Endothelial cell of umbilical vein (primary cell): ENCODE data around the gene SDCCAG8. TPM values are rescaled to one million over a fixed set of nuclear protein-coding genes. Genes with fewer than 3 reads are reported as not detected.

Experiments used
- BruUV-seq: library from RNA; stranded (reverse); fragments of 400-500 nt; replicated peaks from 2 replicates; lab custom pipeline; 2021; lab: Mats Ljungman, UMichigan
- CTCF ChIA-PET: fragments of 300-600, 350-600 bp; sonication (Branson Sonifier 250); formaldehyde crosslinking; loops from one replicate; lab custom pipeline; 2021; ENCODE audit warnings: antibody characterized with exemption, inconsistent platforms; lab: Charles Lee
- POLR2A ChIA-PET: fragments of 300-600, 350-600 bp; sonication (Branson Sonifier 250); formaldehyde crosslinking; loops from one replicate; lab custom pipeline; 2021; ENCODE audit warnings: antibody characterized with exemption, inconsistent platforms; lab: Charles Lee
- DNase-seq: peaks from one replicate; pipeline ENCODE4 v3.0.0-alpha.2; 2011; ENCODE audit warnings: low read depth, low spot score
- FAIRE-seq: peaks from 2 replicates; lab custom pipeline; 2011; peaks lifted over from hg19 to GRCh38; lab: Jason Lieb, UNC
- H2AFZ ChIP-seq: 2 replicates; pipeline ENCODE4 v1.6.0; 2012; ENCODE audit warnings: low read depth, low read length, control low read depth, inconsistent platforms
- H3K27ac ChIP-seq: 2 replicates; pipeline ENCODE4 v1.5.1; 2011; ENCODE audit warnings: low read depth, mild to moderate bottlenecking, control low read depth, low read length, moderate library complexity; ENCODE audit not compliant: insufficient read depth
- H3K27me3 ChIP-seq, 2 experiments: 2 replicates each; pipeline versions ENCODE4 v1.6.0 to v1.6.1; 2011; ENCODE audit warnings: low read length in 2 of 2, mixed read lengths in 1 of 2; ENCODE audit not compliant: control insufficient read depth in 2 of 2, insufficient read depth in 2 of 2
- H3K36me3 ChIP-seq, 2 experiments: 2 replicates in 1 of 2; 3 replicates in 1 of 2; pipeline ENCODE4 v1.5.1; 2011; ENCODE audit warnings: low read length in 2 of 2, mild to moderate bottlenecking in 1 of 2, moderate library complexity in 1 of 2; ENCODE audit not compliant: control insufficient read depth in 2 of 2, insufficient read depth in 2 of 2; ENCODE audit errors: extremely low read depth in 1 of 2
- H3K4me1 ChIP-seq: 3 replicates; pipeline ENCODE4 v1.5.1; 2011; ENCODE audit warnings: mild to moderate bottlenecking, low read length; ENCODE audit not compliant: control insufficient read depth, insufficient read depth; ENCODE audit errors: extremely low read depth
- H3K4me2 ChIP-seq: 2 replicates; pipeline ENCODE4 v1.6.1; 2011; ENCODE audit warnings: low read length, control low read depth, mixed read lengths; ENCODE audit not compliant: insufficient read depth
- H3K4me3 ChIP-seq, 3 experiments: fragments of 200-600 bp in 1 of 3; sonication (generic), shearing (Covaris generic) in 1 of 3; replicated peaks in 1 of 3; 2 replicates each; pipeline ENCODE4 v1.5.1; 2011 to 2016; ENCODE audit warnings: control low read depth in 3 of 3, low read length in 3 of 3, mild to moderate bottlenecking in 2 of 3, inconsistent platforms in 1 of 3, low read depth in 1 of 3, moderate library complexity in 1 of 3; ENCODE audit not compliant: insufficient read depth in 1 of 3
- H3K79me2 ChIP-seq: 2 replicates; pipeline ENCODE4 v1.6.0; 2012; ENCODE audit warnings: low read length, inconsistent platforms; ENCODE audit not compliant: control insufficient read depth, insufficient read depth
- H3K9ac ChIP-seq: replicated peaks from 2 replicates; pipeline ENCODE3; 2011; ENCODE audit warnings: low read length, control low read depth; ENCODE audit not compliant: insufficient read depth; ENCODE audit errors: extremely low read depth
- H3K9me1 ChIP-seq: replicated peaks from 3 replicates; pipeline ENCODE4 v1.6.0; 2011; ENCODE audit warnings: mild to moderate bottlenecking, low read length; ENCODE audit not compliant: control insufficient read depth, insufficient read depth; ENCODE audit errors: extremely low read depth
- H3K9me3 ChIP-seq: replicated peaks from 2 replicates; pipeline ENCODE4 v1.5.1; 2012; ENCODE audit warnings: low read length, inconsistent platforms; ENCODE audit not compliant: control insufficient read depth, insufficient read depth
- H4K20me1 ChIP-seq: replicated peaks from 2 replicates; pipeline ENCODE3; 2011; ENCODE audit warnings: mild to moderate bottlenecking, low read length; ENCODE audit not compliant: control insufficient read depth, insufficient read depth; ENCODE audit errors: extremely low read depth
- FOS ChIP-seq: IDR thresholded peaks from 2 replicates; pipeline ENCODE4 v1.6.1; 2011; ENCODE audit warnings: mild to moderate bottlenecking, low read length, moderate library complexity, borderline replicate concordance; ENCODE audit not compliant: insufficient read depth
- MYC ChIP-seq: IDR thresholded peaks from one replicate; pipeline ENCODE4 v1.6.1; 2011; ENCODE audit warnings: mild to moderate bottlenecking, low read depth, low read length
- POLR2A ChIP-seq: IDR thresholded peaks from 2 replicates; pipeline ENCODE4 v1.6.1; 2012; ENCODE audit warnings: low read depth, mild to moderate bottlenecking, control low read depth, low read length
- POLR2AphosphoS5 ChIP-seq: IDR thresholded peaks from 2 replicates; pipeline ENCODE4 v1.6.1; 2012; ENCODE audit warnings: low read depth, mild to moderate bottlenecking, control low read depth, low read length, moderate library complexity; ENCODE audit not compliant: insufficient read depth
- dilution Hi-C: fragments of 300-500 bp; cut with MboI; formaldehyde crosslinking; loops from one replicate; pipeline ENCODE4 v1.15.0; 2019; ENCODE audit warnings: low sequenced_read_pairs; ENCODE audit not compliant: extremely low pct_ligation_motif_present
- intact Hi-C: fragments of 100-400 bp; cut with micrococcal nuclease; formaldehyde crosslinking; loops from one replicate; pipeline ENCODE4 v1.10.0; 2022
- polyA plus RNA-seq, 4 experiments: library from polyadenylated mRNA; depleted of rRNA in 3 of 4; stranded (reverse) in 3 of 4; unstranded in 1 of 4; fragments of >200 nt; gene quantifications; 2 replicates each; pipeline versions ENCODE4 v1.2.1 to v1.2.3, GENCODE V29; 2011 to 2012; ENCODE audit warnings: missing spikeins in 1 of 4
- total RNA-seq: library from RNA; stranded (reverse); gene quantifications from 2 replicates; pipeline ENCODE4 v1.2.3, GENCODE V29; 2021
- TF ChIP-seq, protein P1 (sequence below), 2 donors: IDR thresholded peaks; 1 replicate in 1 of 2; 2 replicates in 1 of 2; pipeline ENCODE4 v1.5.1; 2011; ENCODE audit warnings: low read length in 2 of 2, mild to moderate bottlenecking in 2 of 2, moderate library complexity in 2 of 2, control low read depth in 1 of 2, inconsistent platforms in 1 of 2, low read depth in 1 of 2; ENCODE audit not compliant: insufficient read depth in 1 of 2; ENCODE audit errors: extremely low read depth in 1 of 2
- TF ChIP-seq, protein P2 (sequence below): IDR thresholded peaks from 2 replicates; pipeline ENCODE4 v1.6.1; 2011; ENCODE audit not compliant: insufficient read depth, insufficient read length

The SDCCAG8 gene
- total and polyA plus RNA-seq, 2 donors (not counting 3 experiments of a cell fraction or from before 2014, with no cell fraction given): 14.6 to 25.7 TPM

- no peak overlapping the region for H2AFZ ChIP-seq
- DNase-seq: no peak
- FAIRE-seq: no peak
- no TSS peak for BruUV-seq
- H3K27ac ChIP-seq: no peak overlapping the region
- H3K79me2 ChIP-seq: no peaks in the 10 kb centered on the region
- no peaks in the 10 kb centered on the region for H4K20me1 ChIP-seq
- no peaks in the 10 kb centered on the region for H3K36me3 ChIP-seq
- dilution Hi-C loops: no loop called here
- H3K9ac ChIP-seq: no peak overlapping the region
- no peaks in the 10 kb centered on the region for H3K9me1 ChIP-seq
- no peaks in the 10 kb centered on the region for H3K27me3 ChIP-seq
- no peak overlapping the region for H3K4me2 ChIP-seq
- ChIA-PET CTCF (interaction anchor here (1.0 to 2.5 kb wide), 2 partner anchors 9 to 12 kb away, joined by 3 to 13 read pairs; no protein-coding TSS in a partner anchor), POLR2A (no interaction called here)
- H3K4me1 ChIP-seq: no peaks in the 10 kb centered on the region
- TF ChIP-seq POLR2AphosphoS5: no peak
- H3K4me3 ChIP-seq: no peak overlapping the region
- intact Hi-C loops: no loop called here
- no peaks in the 10 kb centered on the region for H3K9me3 ChIP-seq
Measured at GRCh38 chr1:243397613-243398321, 141.9 kb downstream of the SDCCAG8 start.

- H3K9me3 ChIP-seq: no peaks in the 10 kb centered on the region
- ChIA-PET POLR2A (no interaction called here), CTCF (interaction anchor here (1.4 kb wide), 1 partner anchor 16 kb away, joined by 3 read pairs; no protein-coding TSS in a partner anchor)
- H4K20me1 ChIP-seq: no peaks in the 10 kb centered on the region
- no TSS peak for BruUV-seq
- intact Hi-C loops: no loop called here
- no peak for FAIRE-seq
- no peak for TF ChIP-seq FOS
- TF ChIP-seq, protein P1, sequence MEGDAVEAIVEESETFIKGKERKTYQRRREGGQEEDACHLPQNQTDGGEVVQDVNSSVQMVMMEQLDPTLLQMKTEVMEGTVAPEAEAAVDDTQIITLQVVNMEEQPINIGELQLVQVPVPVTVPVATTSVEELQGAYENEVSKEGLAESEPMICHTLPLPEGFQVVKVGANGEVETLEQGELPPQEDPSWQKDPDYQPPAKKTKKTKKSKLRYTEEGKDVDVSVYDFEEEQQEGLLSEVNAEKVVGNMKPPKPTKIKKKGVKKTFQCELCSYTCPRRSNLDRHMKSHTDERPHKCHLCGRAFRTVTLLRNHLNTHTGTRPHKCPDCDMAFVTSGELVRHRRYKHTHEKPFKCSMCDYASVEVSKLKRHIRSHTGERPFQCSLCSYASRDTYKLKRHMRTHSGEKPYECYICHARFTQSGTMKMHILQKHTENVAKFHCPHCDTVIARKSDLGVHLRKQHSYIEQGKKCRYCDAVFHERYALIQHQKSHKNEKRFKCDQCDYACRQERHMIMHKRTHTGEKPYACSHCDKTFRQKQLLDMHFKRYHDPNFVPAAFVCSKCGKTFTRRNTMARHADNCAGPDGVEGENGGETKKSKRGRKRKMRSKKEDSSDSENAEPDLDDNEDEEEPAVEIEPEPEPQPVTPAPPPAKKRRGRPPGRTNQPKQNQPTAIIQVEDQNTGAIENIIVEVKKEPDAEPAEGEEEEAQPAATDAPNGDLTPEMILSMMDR (IDR thresholded peaks at IDR 0.05; ENCODE audit: extremely low read depth in 1 of 2, insufficient read depth in 1 of 2, low read depth in 1 of 2, low read length in 2 of 2): no peak
- no peak for TF ChIP-seq MYC
- TF ChIP-seq POLR2A: no peak
- TF ChIP-seq, protein P2, sequence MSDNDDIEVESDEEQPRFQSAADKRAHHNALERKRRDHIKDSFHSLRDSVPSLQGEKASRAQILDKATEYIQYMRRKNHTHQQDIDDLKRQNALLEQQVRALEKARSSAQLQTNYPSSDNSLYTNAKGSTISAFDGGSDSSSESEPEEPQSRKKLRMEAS: no peak
- no peak for DNase-seq
- no peak overlapping the region for H3K27ac ChIP-seq
- dilution Hi-C loops: no loop called here
- H3K36me3 ChIP-seq: no peaks in the 10 kb centered on the region
- H3K27me3 ChIP-seq: no peaks in the 10 kb centered on the region
- no peak overlapping the region for H3K4me3 ChIP-seq
- no peaks in the 10 kb centered on the region for H3K79me2 ChIP-seq
- no peaks in the 10 kb centered on the region for H3K4me1 ChIP-seq
- H3K4me2 ChIP-seq: no peak overlapping the region
- H3K9me1 ChIP-seq: no peaks in the 10 kb centered on the region
- H3K9ac ChIP-seq: no peak overlapping the region
- H2AFZ ChIP-seq: no peak overlapping the region
Measured at GRCh38 chr1:243399561-243400155, 143.8 kb downstream of the SDCCAG8 start.
